GM12878 (cell line): ENCODE data around the gene PLEKHG2. TPM values are rescaled to one million over a fixed set of nuclear protein-coding genes. Genes with fewer than 3 reads are reported as not detected.

Experiments used
- ATAC-seq: fragments of 200-7000 bp; cut with Tn5 transposase; 3 replicates; pipeline ENCODE4 v1.9.1; 2020; ENCODE audit warnings: mild to moderate bottlenecking, moderate library complexity
- BruUV-seq: library from RNA; stranded (reverse); fragments of 400-500 nt; replicated peaks from 2 replicates; lab custom pipeline; 2021; lab: Mats Ljungman, UMichigan
- CTCF ChIA-PET: fragments of 300-600 bp; sonication (Branson Sonifier 250); formaldehyde crosslinking; extraction: SDS; loops from one replicate; lab custom pipeline; 2021; ENCODE audit warnings: inconsistent platforms; lab: Yijun Ruan, JAX
- POLR2A ChIA-PET: fragments of 350-600 bp; formaldehyde crosslinking; extraction: SDS; loops from one replicate; lab custom pipeline; 2021; ENCODE audit warnings: inconsistent platforms; lab: Charles Lee
- RAD21 ChIA-PET: fragments of 300-600 bp; sonication (Branson Sonifier 250); formaldehyde crosslinking; loops from one replicate; lab custom pipeline; 2023; ENCODE audit warnings: antibody characterized with exemption; ENCODE audit not compliant: unreplicated experiment; lab: Charles Lee
- SMC1A ChIA-PET: fragments of 300-600 bp; sonication (Branson Sonifier 250); formaldehyde crosslinking; loops from one replicate; lab custom pipeline; 2023; ENCODE audit not compliant: unreplicated experiment, uncharacterized antibody; lab: Charles Lee
- DNase-seq: peaks from one replicate; pipeline ENCODE4 v3.0.0-alpha.2; 2011; ENCODE audit warnings: low read depth, low spot score
- FAIRE-seq: peaks from 3 replicates; lab custom pipeline; 2011; peaks lifted over from hg19 to GRCh38; lab: Jason Lieb, UNC
- H2AFZ ChIP-seq: 2 replicates; pipeline ENCODE4 v1.6.0; 2011; ENCODE audit warnings: low read depth, low read length, control low read depth; ENCODE audit not compliant: control insufficient read depth
- H3K27ac ChIP-seq: 2 replicates; pipeline ENCODE4 v1.5.1; 2011; ENCODE audit warnings: control low read depth; ENCODE audit not compliant: control insufficient read depth, insufficient read depth
- H3K27me3 ChIP-seq, 2 experiments: replicated peaks in 1 of 2; 2 replicates each; pipeline versions ENCODE4 v1.6.0 to v1.6.1; 2011; ENCODE audit warnings: low read length in 1 of 2; ENCODE audit not compliant: control insufficient read depth in 2 of 2, insufficient read depth in 2 of 2
- H3K36me3 ChIP-seq, 2 experiments: 2 replicates each; pipeline ENCODE4 v1.5.1; 2011; ENCODE audit warnings: low read length in 1 of 2; ENCODE audit not compliant: control insufficient read depth in 2 of 2, insufficient read depth in 2 of 2
- H3K4me1 ChIP-seq: 2 replicates; pipeline ENCODE4 v1.6.1; 2011; ENCODE audit warnings: mild to moderate bottlenecking, low read length, moderate library complexity, mixed read lengths; ENCODE audit not compliant: control insufficient read depth, insufficient read depth
- H3K4me2 ChIP-seq: 2 replicates; pipeline ENCODE4 v1.6.0; 2011; ENCODE audit warnings: control low read depth; ENCODE audit not compliant: control insufficient read depth, insufficient read depth
- H3K4me3 ChIP-seq: fragments of 200-600 bp; sonication (generic); 2 replicates; pipeline ENCODE4 v1.5.1; 2016
- H3K79me2 ChIP-seq: 2 replicates; pipeline ENCODE4 v1.6.0; 2011; ENCODE audit warnings: low read length; ENCODE audit not compliant: control insufficient read depth, insufficient read depth
- H3K9ac ChIP-seq: 2 replicates; pipeline ENCODE4 v1.8.0; 2011; ENCODE audit warnings: low read length, control low read depth, mixed read lengths; ENCODE audit not compliant: control insufficient read depth, insufficient read depth
- H3K9me3 ChIP-seq: replicated peaks from 3 replicates; pipeline ENCODE4 v1.5.1; 2011; ENCODE audit warnings: mild to moderate bottlenecking, low read length; ENCODE audit not compliant: control insufficient read depth, insufficient read depth
- H4K20me1 ChIP-seq: 2 replicates; pipeline ENCODE4 v1.6.0; 2011; ENCODE audit not compliant: control insufficient read depth, insufficient read depth
- HDGF ChIP-seq: fragments of 450-650 bp; IDR thresholded peaks from 2 replicates; pipeline ENCODE4 v1.6.1; 2016; ENCODE audit warnings: antibody characterized with exemption
- IKZF2 ChIP-seq, 2 experiments: fragments of 450-650 bp; IDR thresholded peaks; 2 replicates each; pipeline ENCODE4 v1.6.1; 2017; ENCODE audit warnings: mild to moderate bottlenecking in 2 of 2, moderate library complexity in 2 of 2
- JUND ChIP-seq: IDR thresholded peaks from 2 replicates; pipeline ENCODE4 v1.6.1; 2012; ENCODE audit warnings: low read depth, mild to moderate bottlenecking, low read length, improper control_type of control experiment, moderate library complexity
- MAX ChIP-seq: IDR thresholded peaks from 2 replicates; pipeline ENCODE4 v1.6.1; 2012; ENCODE audit warnings: low read depth, low read length, improper control_type of control experiment
- MXI1 ChIP-seq: fragments of 150-350 bp; IDR thresholded peaks from 2 replicates; pipeline ENCODE4 v1.6.1; 2011; ENCODE audit warnings: low read depth, mild to moderate bottlenecking, inconsistent platforms, low read length, improper control_type of control experiment
- NBN ChIP-seq: fragments of 450-650 bp; IDR thresholded peaks from 2 replicates; pipeline ENCODE4 v1.6.1; 2016
- NFYB ChIP-seq: IDR thresholded peaks from 2 replicates; pipeline ENCODE4 v1.6.1; 2011; ENCODE audit warnings: low read depth, mild to moderate bottlenecking, low read length, improper control_type of control experiment, moderate library complexity; ENCODE audit not compliant: insufficient read depth
- RELA ChIP-seq: fragments of 450-650 bp; IDR thresholded peaks from 2 replicates; pipeline ENCODE4 v1.8.0; 2014; ENCODE audit warnings: borderline replicate concordance; ENCODE audit not compliant: partially characterized antibody
- ZNF384 ChIP-seq: IDR thresholded peaks from 2 replicates; pipeline ENCODE4 v1.6.1; 2012; ENCODE audit warnings: low read depth, mild to moderate bottlenecking, low read length, improper control_type of control experiment, borderline replicate concordance
- WGBS: methylation state at CpG from one replicate; pipeline ENCODE4 v1.1.6; 2016; ENCODE audit warnings: low lambda C conversion rate; ENCODE audit not compliant: insufficient replicate concordance, insufficient coverage; ENCODE audit errors: missing lambda C conversion rate; 5-methylcytosine and 5-hydroxymethylcytosine counted together
- in situ Hi-C: fragments of 300-500 bp; cut with MboI; formaldehyde crosslinking; loops from 9 replicates; pipeline ENCODE4 v1.14.3; 2018; ENCODE audit warnings: mixed read lengths
- intact Hi-C: fragments of 100-400 bp; cut with micrococcal nuclease; formaldehyde crosslinking; loops from one replicate; pipeline ENCODE4 v1.14.2; 2022; ENCODE audit not compliant: unreplicated experiment
- polyA plus RNA-seq, 11 experiments: library from polyadenylated mRNA; depleted of rRNA in 4 of 11; unstranded in 6 of 11; stranded (reverse) in 5 of 11; fragments of >200 nt; fragmentation: Nextera tagmentation in 4 of 11; fragmentation: Illumina TruSeq in 1 of 11; extraction: Ambion mirVana in 4 of 11; extraction: Trizol in 1 of 11; gene quantifications; 1 replicate in 1 of 11; 2 replicates in 10 of 11; pipeline versions ENCODE4 v1.2.1 to v1.2.3, GENCODE V29; 2011 to 2016; ENCODE audit warnings: inconsistent platforms in 2 of 11, missing spikeins in 2 of 11, low read depth in 1 of 11
- total RNA-seq, 4 experiments: library from RNA; depleted of rRNA in 3 of 4; stranded (reverse); fragments of >200 nt in 3 of 4; fragmentation: Illumina TruSeq in 1 of 4; extraction: Trizol in 1 of 4; gene quantifications; 2 replicates each; pipeline versions ENCODE4 v1.2.1 to v1.2.3, GENCODE V29; 2013 to 2021

The PLEKHG2 gene
- total and polyA plus RNA-seq, 10 of the 15 experiments (the other 5 are each of a cell fraction or from before 2014, with no cell fraction given) = 3.0 to 62.5 (median 17.2) TPM

- peaks cover 6 to 22% of the 10 kb centered on the region in 2 experiments for H3K36me3 ChIP-seq
- no peak for TF ChIP-seq MAX
- 0 out of 2 replicates have a peak, but pooled peaks have one; percentile 46 for TF ChIP-seq HDGF
- TF ChIP-seq IKZF2 (IDR thresholded peaks at IDR 0.05) = no peak
- TF ChIP-seq ZNF384 = no peak
- TF ChIP-seq MXI1 = no peak
- TF ChIP-seq RELA = no peak
- TF ChIP-seq JUND = no peak
- no peak for TF ChIP-seq NFYB
- 0 out of 2 replicates have a peak, but pooled peaks have one; percentile 22 for TF ChIP-seq NBN
- TF ChIP-seq, all 136 proteins: peak for 2
- H3K27ac ChIP-seq = 0 out of 2 replicates have a peak overlapping the region, but pooled peaks have one; percentile 6
- SMC1A ChIA-PET = interaction anchor here (1.4 to 1.5 kb wide), 2 partner anchors 9 to 84 kb away, joined by 3 to 6 read pairs; no protein-coding TSS in a partner anchor
- CTCF ChIA-PET = interaction anchor here (1.5 kb wide), 1 partner anchor 84 kb away, joined by 5 read pairs; the partner anchor contains the start of gene EID2B
- H3K4me3 ChIP-seq = peak overlapping the region; percentile 64
- peaks cover 28% of the 10 kb centered on the region for H3K4me1 ChIP-seq
- DNase-seq = no peak
- H4K20me1 ChIP-seq = peaks cover 6% of the 10 kb centered on the region; the same call in 1 of the 2 replicates
- H3K9ac ChIP-seq = no peak overlapping the region
- peaks cover 85% of the 10 kb centered on the region for H3K79me2 ChIP-seq
- no peak overlapping the region for H2AFZ ChIP-seq
- WGBS = 21% methylated on average over 8 of the region's 8 CpGs
- peak overlapping the region; percentile 60 for H3K4me2 ChIP-seq
- RAD21 ChIA-PET = interaction anchor here (3.0 kb wide), 1 partner anchor 14 kb away, joined by 7 read pairs; the partner anchor contains the start of gene RPS16
- no peaks in the 10 kb centered on the region for H3K9me3 ChIP-seq
- intact Hi-C loops = loop anchor here (5.0 kb wide), 1 partner anchor 48 kb away; the partner anchor contains the start of gene DLL3
- POLR2A ChIA-PET = interaction anchor here (0.6 to 2.0 kb wide), 7 partner anchors 9 to 114 kb away, joined by 3 to 9 read pairs (median 4); partner anchors contain the start of gene RPS16
- H3K27me3 ChIP-seq = no peaks in the 10 kb centered on the region
- FAIRE-seq = no peak
- in situ Hi-C loops = no loop called here
- ATAC-seq = peak; percentile 4
- no TSS peak for BruUV-seq
Measured at GRCh38 chr19:39449116-39449797, 36.8 kb downstream of the PLEKHG2 start.
